Progenitor cell of endocrine pancreas (in vitro differentiated cells): ENCODE data around the gene FAM209A. TPM values are rescaled to one million over a fixed set of nuclear protein-coding genes. Genes with fewer than 3 reads are reported as not detected.

Source experiments
- DNase-seq: peaks from one replicate; pipeline ENCODE4 v3.0.0; 2021; ENCODE audit warnings: low spot score; ENCODE audit not compliant: unreplicated experiment
- H3K27ac Mint-ChIP-seq: 2 replicates; pipeline ENCODE4 v1.8.0; 2021; ENCODE audit warnings: mild to moderate bottlenecking, moderate library complexity, mixed read lengths
- H3K27me3 Mint-ChIP-seq: 2 replicates; pipeline ENCODE4 v1.8.0; 2021; ENCODE audit warnings: mixed read lengths
- H3K36me3 Mint-ChIP-seq: 2 replicates; pipeline ENCODE4 v1.8.0; 2022; ENCODE audit warnings: mixed read lengths; ENCODE audit not compliant: insufficient read depth
- H3K4me1 Mint-ChIP-seq: 2 replicates; pipeline ENCODE4 v1.8.0; 2021; ENCODE audit warnings: low read depth, mixed read lengths
- H3K4me3 Mint-ChIP-seq: 2 replicates; pipeline ENCODE4 v1.8.0; 2021; ENCODE audit warnings: low read depth, mild to moderate bottlenecking, moderate library complexity, mixed read lengths
- H3K9me3 Mint-ChIP-seq: 2 replicates; pipeline ENCODE4 v1.8.0; 2021; ENCODE audit warnings: low read depth, mixed read lengths
- CTCF ChIP-seq: fragments of 200-600 bp; sonication (generic); IDR thresholded peaks from one replicate; pipeline ENCODE4 v1.5.0; 2021; ENCODE audit warnings: antibody characterized with exemption, mild to moderate bottlenecking; ENCODE audit not compliant: unreplicated experiment
- total RNA-seq: library from RNA; stranded (reverse); gene quantifications from 2 replicates; pipeline ENCODE4 v1.2.1, GENCODE V29; 2021

Gene FAM209A
- total RNA-seq, 1 donor from 2014 or later: not detected

DNA sequence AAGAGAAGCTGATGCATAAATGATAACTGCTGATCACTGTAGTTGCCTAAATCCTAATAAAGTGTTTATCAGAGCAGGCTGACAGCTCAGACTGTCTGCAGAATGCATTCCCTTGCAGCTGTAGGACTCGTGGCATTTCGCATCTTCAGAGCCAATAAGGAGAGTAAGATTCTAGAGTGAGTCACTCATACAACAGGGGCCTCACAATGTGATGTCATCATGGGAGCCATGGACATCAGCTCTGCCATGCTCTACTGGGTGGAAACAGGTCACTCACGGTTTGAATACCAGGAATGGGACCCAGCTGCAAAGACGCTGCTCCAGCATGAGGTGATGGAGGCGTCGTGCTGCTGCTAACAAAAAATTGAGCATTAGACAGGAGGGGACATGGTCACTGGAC lies 15.9 kb downstream of the FAM209A start:
- no peak overlapping the region for H3K27ac Mint-ChIP-seq
- no peaks in the 10 kb centered on the region for H3K36me3 Mint-ChIP-seq
- H3K4me3 Mint-ChIP-seq: no peak overlapping the region

GRCh38 chr20:56542489-56543030 lies 18.0 kb downstream of the FAM209A start:
- Mint-ChIP-seq H3K9me3 (no peaks in the 10 kb centered on the region), H3K27ac (no peak overlapping the region), H3K4me3 (no peak overlapping the region), H3K27me3 (peaks cover 3% of the 10 kb centered on the region), H3K4me1 (no peaks in the 10 kb centered on the region), H3K36me3 (no peaks in the 10 kb centered on the region)
- no peak for DNase-seq
- no peak for TF ChIP-seq CTCF

More for the DNA sequence above, 15.9 kb downstream of the FAM209A start:
- no peaks in the 10 kb centered on the region for H3K9me3 Mint-ChIP-seq
- DNase-seq: no peak
- no peaks in the 10 kb centered on the region for H3K4me1 Mint-ChIP-seq
- TF ChIP-seq CTCF: no peak
- H3K27me3 Mint-ChIP-seq: no peaks in the 10 kb centered on the region

- DNase-seq: no peak
- Mint-ChIP-seq H3K9me3 (no peaks in the 10 kb centered on the region), H3K4me3 (no peak overlapping the region), H3K36me3 (no peaks in the 10 kb centered on the region), H3K4me1 (no peaks in the 10 kb centered on the region), H3K27ac (peak overlapping the region; percentile 35), H3K27me3 (peaks cover 7% of the 10 kb centered on the region)
- TF ChIP-seq CTCF: no peak
Observed at GRCh38 chr20:56551571-56551970, 27.0 kb downstream of the FAM209A start.

GRCh38 chr20:56552911-56553629 lies 28.5 kb downstream of the FAM209A start:
- Mint-ChIP-seq H3K27ac (no peak overlapping the region), H3K9me3 (no peaks in the 10 kb centered on the region), H3K36me3 (no peaks in the 10 kb centered on the region), H3K4me1 (no peaks in the 10 kb centered on the region), H3K27me3 (peaks cover 4% of the 10 kb centered on the region), H3K4me3 (no peak overlapping the region)
- no peak for DNase-seq
- no peak for TF ChIP-seq CTCF

DNA sequence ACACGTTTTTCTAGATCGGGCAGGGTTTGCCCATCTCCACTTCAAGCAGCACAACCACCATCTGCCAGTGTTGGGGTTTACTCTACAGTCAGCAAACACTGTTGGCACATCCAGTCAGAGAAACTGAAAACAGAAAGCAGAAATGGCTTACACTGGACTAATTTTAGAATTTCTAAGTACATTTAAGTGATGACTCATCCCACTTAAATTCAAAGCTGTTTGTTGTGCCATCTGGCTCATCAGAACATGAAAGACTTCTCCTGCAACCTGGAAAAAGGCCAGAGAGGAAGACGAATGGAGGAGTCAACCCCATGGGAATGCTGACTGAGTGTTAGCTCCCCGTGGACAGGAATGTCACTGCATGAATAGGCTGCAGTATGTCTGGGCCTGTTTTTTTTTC lies 30.3 kb downstream of the FAM209A start:
- H3K4me1 Mint-ChIP-seq: no peaks in the 10 kb centered on the region
- H3K36me3 Mint-ChIP-seq: no peaks in the 10 kb centered on the region
- no peaks in the 10 kb centered on the region for H3K9me3 Mint-ChIP-seq
- no peak overlapping the region for H3K27ac Mint-ChIP-seq
- peaks cover 4% of the 10 kb centered on the region for H3K27me3 Mint-ChIP-seq
- no peak overlapping the region for H3K4me3 Mint-ChIP-seq
- TF ChIP-seq CTCF: no peak
- no peak for DNase-seq
